Neural cell (in vitro differentiated cells): ENCODE measurements around the gene TMEM63B.

ENCODE experiments used
- EP300 ChIP-seq: fragments of 450-650 bp; conservative IDR thresholded peaks from 2 replicates; pipeline ENCODE4 v1.6.1; 2014; ENCODE audit warnings: antibody characterized with exemption, mild to moderate bottlenecking, moderate library complexity; ENCODE audit not compliant: poor library complexity, severe bottlenecking
- EZH2 ChIP-seq: fragments of 200-600, 300-800 bp; shearing (Covaris generic), sonication (generic); IDR thresholded peaks from 2 replicates; pipeline ENCODE4 v1.6.1; 2014; ENCODE audit warnings: antibody characterized with exemption, low read length, borderline replicate concordance, mild to moderate bottlenecking; ENCODE audit not compliant: insufficient read depth, poor library complexity, severe bottlenecking
- MXI1 ChIP-seq: fragments of 450-650 bp; conservative IDR thresholded peaks from 2 replicates; pipeline ENCODE4 v1.6.1; 2014; ENCODE audit warnings: antibody characterized with exemption, mild to moderate bottlenecking; ENCODE audit not compliant: poor library complexity, severe bottlenecking
- POLR2AphosphoS5 ChIP-seq: IDR thresholded peaks from 2 replicates; pipeline ENCODE4 v1.6.1; 2012
- RAD21 ChIP-seq: fragments of 450-650 bp; conservative IDR thresholded peaks from 2 replicates; pipeline ENCODE4 v1.6.1; 2014; ENCODE audit warnings: antibody characterized with exemption, mild to moderate bottlenecking, moderate library complexity
- SMC3 ChIP-seq: fragments of 450-650 bp; conservative IDR thresholded peaks from 2 replicates; pipeline ENCODE4 v1.6.1; 2014; ENCODE audit warnings: antibody characterized with exemption, mild to moderate bottlenecking, moderate library complexity; ENCODE audit not compliant: poor library complexity
- TAF1 ChIP-seq: IDR thresholded peaks from 2 replicates; pipeline ENCODE4 v1.6.1; 2012; ENCODE audit warnings: low read depth
- TF ChIP-seq, protein P1 (sequence below): fragments of 450-650 bp; IDR thresholded peaks from 2 replicates; pipeline ENCODE4 v1.5.1; 2014; ENCODE audit warnings: antibody characterized with exemption, mild to moderate bottlenecking, moderate library complexity; ENCODE audit not compliant: poor library complexity, severe bottlenecking
- TF ChIP-seq, protein P2 (sequence below): IDR thresholded peaks from 2 replicates; pipeline ENCODE4 v1.6.1; 2012; ENCODE audit warnings: borderline replicate concordance

DNA sequence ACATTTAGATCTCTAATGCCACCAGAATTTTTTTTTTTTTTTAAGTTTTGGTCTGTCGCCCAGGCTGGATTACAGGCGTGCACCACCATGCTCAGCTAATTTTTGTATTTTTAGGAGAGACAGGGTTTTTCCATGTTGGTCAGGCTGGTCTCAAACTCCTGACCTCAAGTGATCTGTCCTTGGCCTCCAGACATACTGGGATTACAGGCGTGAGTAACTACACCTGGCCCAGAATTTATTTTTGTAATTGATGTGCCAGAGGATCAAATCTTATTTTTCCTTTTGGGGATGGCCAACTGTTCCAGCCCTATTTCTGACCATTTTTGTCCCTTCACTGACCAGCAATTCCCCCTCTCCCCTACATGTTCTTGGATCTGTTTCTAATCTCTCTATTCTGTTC lies 71.3 kb downstream of the TMEM63B start:
- TF ChIP-seq, protein P1, sequence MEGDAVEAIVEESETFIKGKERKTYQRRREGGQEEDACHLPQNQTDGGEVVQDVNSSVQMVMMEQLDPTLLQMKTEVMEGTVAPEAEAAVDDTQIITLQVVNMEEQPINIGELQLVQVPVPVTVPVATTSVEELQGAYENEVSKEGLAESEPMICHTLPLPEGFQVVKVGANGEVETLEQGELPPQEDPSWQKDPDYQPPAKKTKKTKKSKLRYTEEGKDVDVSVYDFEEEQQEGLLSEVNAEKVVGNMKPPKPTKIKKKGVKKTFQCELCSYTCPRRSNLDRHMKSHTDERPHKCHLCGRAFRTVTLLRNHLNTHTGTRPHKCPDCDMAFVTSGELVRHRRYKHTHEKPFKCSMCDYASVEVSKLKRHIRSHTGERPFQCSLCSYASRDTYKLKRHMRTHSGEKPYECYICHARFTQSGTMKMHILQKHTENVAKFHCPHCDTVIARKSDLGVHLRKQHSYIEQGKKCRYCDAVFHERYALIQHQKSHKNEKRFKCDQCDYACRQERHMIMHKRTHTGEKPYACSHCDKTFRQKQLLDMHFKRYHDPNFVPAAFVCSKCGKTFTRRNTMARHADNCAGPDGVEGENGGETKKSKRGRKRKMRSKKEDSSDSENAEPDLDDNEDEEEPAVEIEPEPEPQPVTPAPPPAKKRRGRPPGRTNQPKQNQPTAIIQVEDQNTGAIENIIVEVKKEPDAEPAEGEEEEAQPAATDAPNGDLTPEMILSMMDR = no peak
- TF ChIP-seq EZH2 (no peak), RAD21 (no peak), POLR2AphosphoS5 (no peak), EP300 (no peak), MXI1 (no peak), TAF1 (no peak), SMC3 (no peak)
- TF ChIP-seq, protein P2, sequence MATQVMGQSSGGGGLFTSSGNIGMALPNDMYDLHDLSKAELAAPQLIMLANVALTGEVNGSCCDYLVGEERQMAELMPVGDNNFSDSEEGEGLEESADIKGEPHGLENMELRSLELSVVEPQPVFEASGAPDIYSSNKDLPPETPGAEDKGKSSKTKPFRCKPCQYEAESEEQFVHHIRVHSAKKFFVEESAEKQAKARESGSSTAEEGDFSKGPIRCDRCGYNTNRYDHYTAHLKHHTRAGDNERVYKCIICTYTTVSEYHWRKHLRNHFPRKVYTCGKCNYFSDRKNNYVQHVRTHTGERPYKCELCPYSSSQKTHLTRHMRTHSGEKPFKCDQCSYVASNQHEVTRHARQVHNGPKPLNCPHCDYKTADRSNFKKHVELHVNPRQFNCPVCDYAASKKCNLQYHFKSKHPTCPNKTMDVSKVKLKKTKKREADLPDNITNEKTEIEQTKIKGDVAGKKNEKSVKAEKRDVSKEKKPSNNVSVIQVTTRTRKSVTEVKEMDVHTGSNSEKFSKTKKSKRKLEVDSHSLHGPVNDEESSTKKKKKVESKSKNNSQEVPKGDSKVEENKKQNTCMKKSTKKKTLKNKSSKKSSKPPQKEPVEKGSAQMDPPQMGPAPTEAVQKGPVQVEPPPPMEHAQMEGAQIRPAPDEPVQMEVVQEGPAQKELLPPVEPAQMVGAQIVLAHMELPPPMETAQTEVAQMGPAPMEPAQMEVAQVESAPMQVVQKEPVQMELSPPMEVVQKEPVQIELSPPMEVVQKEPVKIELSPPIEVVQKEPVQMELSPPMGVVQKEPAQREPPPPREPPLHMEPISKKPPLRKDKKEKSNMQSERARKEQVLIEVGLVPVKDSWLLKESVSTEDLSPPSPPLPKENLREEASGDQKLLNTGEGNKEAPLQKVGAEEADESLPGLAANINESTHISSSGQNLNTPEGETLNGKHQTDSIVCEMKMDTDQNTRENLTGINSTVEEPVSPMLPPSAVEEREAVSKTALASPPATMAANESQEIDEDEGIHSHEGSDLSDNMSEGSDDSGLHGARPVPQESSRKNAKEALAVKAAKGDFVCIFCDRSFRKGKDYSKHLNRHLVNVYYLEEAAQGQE = no peak
